HCT116 (cell line): ENCODE measurements around the gene AKT3. TPM values are rescaled to one million over a fixed set of nuclear protein-coding genes. Genes with fewer than 3 reads are reported as not detected.
"Not testable (repeated sequence)": the region's sequence is repeated elsewhere in the genome, so short reads cannot be mapped to it uniquely, and the experiment has no call there.

Source experiments
- ATAC-seq: fragments of 200-7000 bp; cut with Tn5 transposase; 2 replicates; pipeline ENCODE4 v1.9.1; 2020; ENCODE audit warnings: mild to moderate bottlenecking, moderate library complexity
- BruUV-seq: library from RNA; stranded (reverse); fragments of 400-500 nt; replicated peaks from 2 replicates; lab custom pipeline; 2021; lab: Mats Ljungman, UMichigan
- CTCF ChIA-PET: fragments of 300-600 bp; sonication (Branson Sonifier 250); formaldehyde crosslinking; loops from one replicate; lab custom pipeline; 2021; ENCODE audit warnings: antibody characterized with exemption; lab: Charles Lee
- POLR2A ChIA-PET: fragments of 300-600, 350-600 bp; sonication (Branson Sonifier 250); formaldehyde crosslinking; loops from one replicate; lab custom pipeline; 2021; ENCODE audit warnings: antibody characterized with exemption; lab: Charles Lee
- RAD21 ChIA-PET, 2 experiments: fragments of 300-600 bp; sonication (Branson Sonifier 250); formaldehyde crosslinking; loops; one replicate each; lab custom pipeline; 2023; ENCODE audit warnings: low total read pairs in 2 of 2; ENCODE audit not compliant: uncharacterized antibody in 2 of 2, unreplicated experiment in 2 of 2, low non-redundant PET in 1 of 2; lab: Charles Lee
- DNase-seq: peaks from one replicate; pipeline ENCODE4 v3.0.0-alpha.2; 2010; ENCODE audit warnings: low read depth, low spot score
- H2AFZ ChIP-seq: fragments of 200-600 bp; shearing (Covaris generic), sonication (generic); 2 replicates; pipeline ENCODE4 v1.6.1; 2017; ENCODE audit warnings: low read depth, mixed run types, mixed read lengths, antibody characterized with exemption, low read length; ENCODE audit not compliant: poor library complexity, severe bottlenecking
- H3K27ac ChIP-seq: 2 replicates; pipeline ENCODE4 v1.5.1; 2012; ENCODE audit warnings: low read depth, low read length
- H3K27me3 ChIP-seq: fragments of 200-600 bp; sonication (generic); 2 replicates; pipeline ENCODE4 v1.6.1; 2016; ENCODE audit warnings: mixed run types, low read length, mixed read lengths; ENCODE audit not compliant: insufficient read depth
- H3K36me3 ChIP-seq, 2 experiments: fragments of 200-500 bp in 1 of 2; fragments of 200-600 bp in 1 of 2; sonication (Bioruptor generic) in 1 of 2; sonication (generic) in 1 of 2; 2 replicates each; pipeline versions ENCODE4 v1.5.1 to v1.6.1; 2014 to 2016; ENCODE audit warnings: low read length in 2 of 2, inconsistent platforms in 1 of 2, mixed read lengths in 1 of 2, mixed run types in 1 of 2; ENCODE audit not compliant: insufficient read depth in 2 of 2, control insufficient read depth in 1 of 2
- H3K4me1 ChIP-seq, 2 experiments: fragments of 200-600 bp in 1 of 2; sonication (generic) in 1 of 2; 2 replicates each; pipeline versions ENCODE4 v1.5.1 to v1.6.1; 2012 to 2017; ENCODE audit warnings: low read length in 2 of 2, inconsistent platforms in 1 of 2, mild to moderate bottlenecking in 1 of 2, mixed read lengths in 1 of 2, mixed run types in 1 of 2, moderate library complexity in 1 of 2; ENCODE audit not compliant: insufficient read depth in 2 of 2, control insufficient read depth in 1 of 2
- H3K4me2 ChIP-seq: fragments of 200-600 bp; sonication (generic); 2 replicates; pipeline ENCODE4 v1.6.1; 2017; ENCODE audit warnings: mixed run types, low read length, mixed read lengths
- H3K4me3 ChIP-seq, 2 experiments: fragments of 200-600 bp in 1 of 2; sonication (generic) in 1 of 2; replicated peaks in 1 of 2; 2 replicates each; pipeline ENCODE4 v1.5.1; 2011 to 2016; ENCODE audit warnings: low read length in 2 of 2, control low read depth in 1 of 2, low read depth in 1 of 2, mild to moderate bottlenecking in 1 of 2, mixed read lengths in 1 of 2, mixed run types in 1 of 2
- H3K79me2 ChIP-seq: fragments of 200-600 bp; sonication (generic); 2 replicates; pipeline ENCODE4 v1.6.1; 2017; ENCODE audit warnings: mild to moderate bottlenecking, mixed run types, low read length, moderate library complexity, mixed read lengths; ENCODE audit not compliant: insufficient read depth
- H3K9ac ChIP-seq: fragments of 200-600 bp; sonication (generic); 2 replicates; pipeline ENCODE4 v1.6.1; 2016; ENCODE audit warnings: low read length, mixed read lengths
- H3K9me2 ChIP-seq: fragments of 200-600 bp; sonication (generic), shearing (Covaris generic); 2 replicates; pipeline ENCODE4 v1.6.1; 2017; ENCODE audit warnings: mixed run types, mild to moderate bottlenecking, moderate library complexity; ENCODE audit not compliant: insufficient read depth
- H3K9me3 ChIP-seq, 2 experiments: fragments of 200-500 bp in 1 of 2; fragments of 200-600 bp in 1 of 2; sonication (Bioruptor generic) in 1 of 2; sonication (generic) in 1 of 2; 2 replicates each; pipeline ENCODE4 v1.6.1; 2014 to 2017; ENCODE audit warnings: low read length in 2 of 2, mixed read lengths in 2 of 2, inconsistent platforms in 1 of 2, low read depth in 1 of 2, mild to moderate bottlenecking in 1 of 2, mixed run types in 1 of 2, moderate library complexity in 1 of 2; ENCODE audit not compliant: control insufficient read depth in 1 of 2, insufficient read depth in 1 of 2
- H4K20me1 ChIP-seq: fragments of 200-600 bp; sonication (generic), shearing (Covaris generic); 2 replicates; pipeline ENCODE4 v1.6.1; 2017; ENCODE audit warnings: mixed run types, mild to moderate bottlenecking, moderate library complexity; ENCODE audit not compliant: insufficient read depth
- EGR1 ChIP-seq: IDR thresholded peaks from 2 replicates; pipeline ENCODE4 v1.6.1; 2012; ENCODE audit warnings: low read depth
- ELF1 ChIP-seq: IDR thresholded peaks from 2 replicates; pipeline ENCODE4 v1.6.1; 2012; ENCODE audit warnings: low read depth, borderline replicate concordance
- EZH2 ChIP-seq: fragments of 200-600 bp; sonication (generic); IDR thresholded peaks from 2 replicates; pipeline ENCODE4 v1.6.1; 2017; ENCODE audit warnings: antibody characterized with exemption, mixed run types
- EZH2phosphoT487 ChIP-seq: fragments of 200-600 bp; IDR thresholded peaks from 2 replicates; pipeline ENCODE4 v1.6.1; 2018; ENCODE audit warnings: antibody characterized with exemption, borderline replicate concordance
- RAD21 ChIP-seq: IDR thresholded peaks from 2 replicates; pipeline ENCODE4 v1.6.1; 2012; ENCODE audit warnings: low read depth, mild to moderate bottlenecking
- SIN3A ChIP-seq: IDR thresholded peaks from 2 replicates; pipeline ENCODE4 v1.6.1; 2012; ENCODE audit warnings: low read depth
- SP1 ChIP-seq: IDR thresholded peaks from 2 replicates; pipeline ENCODE4 v1.6.1; 2012; ENCODE audit warnings: low read depth
- TCF7L2 ChIP-seq: IDR thresholded peaks from 2 replicates; pipeline ENCODE4 v1.7.0; 2011; ENCODE audit warnings: borderline replicate concordance, inconsistent platforms; ENCODE audit not compliant: insufficient read depth, insufficient read length; ENCODE audit errors: extremely low read depth
- ZFX ChIP-seq: fragments of 450-650 bp; IDR thresholded peaks from 2 replicates; pipeline ENCODE4 v1.6.1; 2017
- ZNF274 ChIP-seq: fragments of 200-500 bp; sonication (Bioruptor generic); IDR thresholded peaks from 2 replicates; pipeline ENCODE4 v1.6.1; 2014; ENCODE audit warnings: mild to moderate bottlenecking, low read depth, low read length, inconsistent platforms
- intact Hi-C: fragments of 100-400 bp; cut with micrococcal nuclease; formaldehyde crosslinking; loops from 2 replicates; pipeline ENCODE4 v1.10.0; 2022
- total RNA-seq: library from RNA; stranded (reverse); gene quantifications from one replicate; pipeline ENCODE4 v1.2.1, GENCODE V29; 2021; ENCODE audit not compliant: unreplicated experiment

The AKT3 gene
- total RNA-seq, 1 experiment from 2014 or later: 0.49 TPM

- no peak for TF ChIP-seq ZFX
- TF ChIP-seq, all 23 proteins: peak for 0
These were observed 33.5 kb upstream of the AKT3 start (continued) for GRCh38 chr1:243883551-243883950.

GRCh38 chr1:243882276-243882675, 32.2 kb upstream of the AKT3 start:
- Histone ChIP-seq H3K9me2 (no peaks in the 10 kb centered on the region), H2AFZ (no peak overlapping the region), H3K4me1 (no peaks in the 10 kb centered on the region), H3K27ac (no peak overlapping the region), H4K20me1 (no peaks in the 10 kb centered on the region), H3K9ac (no peak overlapping the region), H3K9me3 (no peaks in the 10 kb centered on the region), H3K36me3 (no peaks in the 10 kb centered on the region; a peak in 1 of 4 replicates), H3K27me3 (peaks cover 5% of the 10 kb centered on the region; the same call in 1 of the 2 replicates), H3K79me2 (no peaks in the 10 kb centered on the region), H3K4me2 (no peak overlapping the region), H3K4me3 (no peak overlapping the region)
- ATAC-seq (no peak), DNase-seq (no peak)
- TF ChIP-seq EZH2 (no peak), EGR1 (no peak), EZH2phosphoT487 (no peak), SIN3A (no peak), ELF1 (no peak), ZFX (no peak), TCF7L2 (no peak), ZNF274 (no peak), RAD21 (no peak), SP1 (no peak)
- ChIA-PET POLR2A (no interaction called here), RAD21 (no interaction called here), CTCF (no interaction called here)
- intact Hi-C loops: no loop called here
- BruUV-seq: no TSS peak

DNA sequence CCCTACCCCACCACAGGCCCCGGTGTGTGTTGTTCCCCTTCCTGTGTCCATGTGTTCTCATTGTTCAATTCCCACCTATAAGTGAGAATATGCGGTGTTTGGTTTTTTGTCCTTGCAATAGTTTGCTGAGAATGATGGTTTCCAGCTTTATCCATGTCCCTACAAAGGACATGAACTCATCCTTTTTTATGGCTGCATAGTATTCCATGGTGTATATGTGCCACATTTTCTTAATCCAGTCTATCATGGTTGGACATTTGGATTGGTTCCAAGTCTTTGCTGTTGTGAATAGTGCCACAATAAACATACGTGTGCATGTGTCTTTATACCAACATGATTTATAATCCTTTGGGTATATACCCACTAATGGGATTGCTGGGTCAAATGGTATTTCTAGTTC, 27.0 kb upstream of the AKT3 start:
- H3K27ac ChIP-seq, RAD21 ChIA-PET, DNase-seq, BruUV-seq, H3K79me2 ChIP-seq, H3K27me3 ChIP-seq, H3K9me2 ChIP-seq, H3K9ac ChIP-seq, H4K20me1 ChIP-seq, H3K36me3 ChIP-seq, H2AFZ ChIP-seq, intact Hi-C loops, H3K4me3 ChIP-seq, H3K9me3 ChIP-seq, POLR2A ChIA-PET, ATAC-seq, H3K4me2 ChIP-seq, CTCF ChIA-PET, H3K4me1 ChIP-seq: not testable (repeated sequence)
